ENCODE measurements around the gene LAD1.

The LAD1 gene

DNA sequence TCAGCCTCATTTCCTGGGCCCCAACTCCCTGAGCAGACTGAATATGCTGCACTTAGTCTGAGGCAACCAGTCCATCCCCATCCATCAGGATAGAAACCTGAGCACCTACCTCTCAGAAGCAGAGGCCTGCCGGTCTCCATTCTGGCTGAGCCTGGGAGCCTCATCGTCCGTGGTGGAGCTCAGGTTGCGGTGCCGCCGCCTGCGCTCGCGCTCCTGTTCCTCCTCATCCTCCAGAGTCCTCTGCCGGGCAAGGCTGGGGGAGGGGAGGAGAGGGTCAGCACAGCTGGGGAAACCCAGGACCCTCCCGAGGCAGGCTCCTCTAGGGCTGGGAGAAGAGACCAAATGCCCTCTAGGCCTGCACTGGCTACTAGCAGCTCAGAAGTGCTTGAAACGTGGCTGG is 10.1 kb downstream of the LAD1 start:
- DNase-seq, result no peak

GRCh38 chr1:201386208-201386607 is 12.9 kb downstream of the LAD1 start:
- DNase-seq, result no peak

GRCh38 chr1:201385299-201385891 is 13.7 kb downstream of the LAD1 start:
- DNase-seq, result no peak

DNA sequence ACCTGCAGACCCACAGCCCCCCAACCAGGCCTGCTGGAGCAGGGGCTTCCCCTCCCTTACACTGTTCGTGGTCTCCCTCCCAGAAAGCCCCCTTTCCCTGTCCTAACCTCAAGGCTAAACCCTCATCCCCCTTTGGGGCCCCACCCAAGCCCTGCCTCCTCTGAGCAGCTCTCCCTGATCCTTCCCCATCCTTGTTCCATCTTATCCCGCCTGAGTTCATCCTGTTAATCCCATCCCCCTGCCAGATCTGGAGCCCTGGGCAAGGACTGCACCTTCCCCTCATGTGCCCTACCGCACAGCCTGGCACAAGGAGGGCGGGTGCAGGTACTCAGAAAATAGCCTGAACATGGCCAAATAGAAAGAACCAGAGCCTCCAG is 14.7 kb downstream of the LAD1 start:
- no peak for DNase-seq

DNA sequence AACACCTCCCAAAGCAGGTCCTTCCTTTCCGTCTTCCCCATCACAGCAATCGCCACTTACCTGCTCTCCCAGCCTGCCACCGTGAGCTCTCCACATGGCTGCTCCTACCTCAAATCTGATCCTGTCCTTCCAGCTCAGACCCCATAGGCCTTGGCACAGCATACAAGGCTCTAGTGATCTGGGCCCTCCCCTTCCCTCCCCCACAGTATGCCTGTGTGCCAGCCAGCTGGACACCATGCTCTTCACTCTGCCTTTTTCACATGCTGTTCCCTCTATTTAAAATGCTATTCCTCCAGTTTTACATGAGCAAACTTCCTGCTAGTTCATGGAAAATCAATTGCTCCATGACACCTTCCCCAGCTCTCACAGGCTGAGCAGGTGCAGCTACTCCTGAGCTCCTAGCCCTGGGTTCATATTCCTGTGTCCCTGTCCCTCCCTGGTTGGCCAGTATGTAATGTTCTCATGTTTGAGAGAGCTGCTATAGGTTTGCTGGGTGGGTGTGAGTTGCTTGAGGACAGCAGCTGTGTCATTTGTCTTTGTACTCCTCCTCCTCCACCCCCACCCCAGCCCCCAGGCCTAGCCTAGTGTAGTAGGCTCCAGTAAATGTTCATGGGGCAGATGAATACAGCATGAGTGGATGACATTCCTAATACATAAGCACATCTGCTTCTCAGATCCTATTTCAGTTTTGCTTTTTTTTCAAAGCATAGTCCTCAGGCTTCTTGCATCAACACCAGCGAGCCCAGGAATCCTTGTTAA is 15.3 kb downstream of the LAD1 start:
- DNase-seq, result peak; percentile 85

GRCh38 chr1:201381130-201381529 is 18.0 kb downstream of the LAD1 start:
- no peak for DNase-seq

GRCh38 chr1:201379733-201380242 is 19.3 kb downstream of the LAD1 start:
- DNase-seq, result no peak

GRCh38 chr1:201378804-201379203 is 20.3 kb downstream of the LAD1 start:
- DNase-seq, result no peak

DNA sequence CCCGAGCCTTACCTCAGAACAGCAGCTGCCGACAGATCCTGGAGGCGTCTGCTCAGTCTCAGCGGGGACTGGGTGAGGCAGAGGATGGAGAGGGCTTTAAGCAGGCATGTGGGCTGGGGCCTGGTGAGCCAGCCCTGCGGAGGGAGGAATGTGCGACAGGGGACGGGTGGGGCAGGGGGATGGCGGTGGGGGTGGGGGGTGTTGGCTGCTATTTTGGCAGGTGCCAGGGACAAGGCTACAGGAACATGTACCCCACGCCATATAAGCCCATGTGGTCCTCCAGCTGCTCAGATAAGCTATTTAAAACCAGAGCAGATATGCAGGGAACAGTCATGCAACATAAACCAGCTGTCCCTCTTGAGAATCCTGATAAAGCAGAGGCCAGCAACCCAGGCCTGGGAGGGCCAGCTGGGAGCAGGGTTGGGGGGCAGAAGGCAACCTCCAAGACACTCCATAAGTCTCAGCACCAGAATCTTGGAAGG is 21.5 kb downstream of the LAD1 start, which contains the start of gene TNNT2:
TSS of gene TNNT2 (minus strand) at position 70 of the 482 bp plus-strand sequence. CDS start 4,426 bp downstream, outside the sequence.
- peak; percentile 81 for DNase-seq

GRCh38 chr1:201376464-201377374 is 22.4 kb downstream of the LAD1 start:
- DNase-seq, result peak; percentile 66

- no peak for DNase-seq
Observed at GRCh38 chr1:201376107-201376463, 23.0 kb downstream of the LAD1 start.

DNA sequence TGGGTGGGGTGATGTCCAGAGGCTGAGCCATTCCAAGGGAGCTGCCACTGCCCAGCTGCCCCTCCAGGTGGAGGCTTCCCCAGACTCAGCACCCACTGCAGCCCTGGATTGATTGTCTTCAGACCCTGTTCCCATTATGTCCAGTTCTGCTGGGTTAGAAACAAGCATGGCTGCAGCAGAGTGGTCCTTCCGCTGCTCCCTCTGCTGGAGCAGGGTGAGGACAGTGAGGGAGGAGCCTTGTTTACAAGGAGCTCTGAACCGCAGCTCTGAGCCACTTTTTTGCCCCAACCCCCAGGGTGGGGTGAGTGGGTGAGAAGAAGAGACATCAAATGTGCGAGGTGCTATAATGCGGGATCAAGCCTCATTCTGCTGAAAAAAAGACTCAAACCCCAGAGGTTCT is 24.0 kb downstream of the LAD1 start:
- DNase-seq, result no peak

- no peak for DNase-seq
Observed at GRCh38 chr1:201374364-201374763, 24.8 kb downstream of the LAD1 start.

GRCh38 chr1:201371792-201372191 is 27.3 kb downstream of the LAD1 start:
- DNase-seq, result no peak

GRCh38 chr1:201371276-201371675 is 27.8 kb downstream of the LAD1 start:
- DNase-seq, result no peak

DNA sequence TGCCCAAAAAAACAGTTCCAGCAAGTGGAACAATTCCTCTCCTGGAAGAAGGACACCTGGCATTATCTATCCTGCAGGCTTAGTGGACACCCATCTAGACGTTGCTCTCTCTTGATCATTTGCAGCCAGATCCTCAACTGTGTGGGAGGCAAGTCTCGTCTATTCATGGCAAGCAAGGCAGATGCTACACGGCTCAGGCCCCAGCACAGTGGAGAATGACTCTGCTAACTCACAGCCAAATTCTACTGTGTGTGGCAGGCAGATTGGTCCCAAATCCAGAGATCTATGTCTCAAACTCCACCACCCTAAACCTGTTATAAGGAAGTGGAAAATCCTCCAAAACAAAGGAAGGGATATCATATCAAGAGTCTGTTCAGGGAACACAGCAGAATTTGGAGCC is 28.6 kb downstream of the LAD1 start:
- DNase-seq, result no peak

DNA sequence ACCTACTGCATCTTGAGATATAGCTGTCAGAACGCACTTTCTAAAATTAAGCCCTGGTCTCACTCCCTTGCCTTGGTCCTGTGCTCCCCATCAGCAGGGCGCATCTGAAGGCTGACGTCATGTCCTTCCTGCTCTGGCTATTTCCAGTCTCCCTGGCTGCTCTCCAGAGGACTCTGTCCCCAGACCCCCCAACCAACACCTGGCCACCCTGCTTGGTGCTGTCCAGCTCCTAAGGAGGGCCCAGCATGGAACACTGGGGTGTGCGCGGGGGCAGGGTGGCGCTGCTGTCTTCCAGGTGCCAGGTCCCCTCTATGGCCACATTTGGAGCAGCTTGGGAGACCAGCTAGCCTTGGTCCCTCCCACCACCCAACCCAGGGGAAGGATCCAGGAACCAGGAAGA is 29.9 kb downstream of the LAD1 start:
- peak; percentile 40 for DNase-seq

- DNase-seq, result no peak
Observed at GRCh38 chr1:201366696-201367095, 32.4 kb downstream of the LAD1 start.

- no peak for DNase-seq
Observed at GRCh38 chr1:201365251-201365650, 33.9 kb downstream of the LAD1 start.

DNA sequence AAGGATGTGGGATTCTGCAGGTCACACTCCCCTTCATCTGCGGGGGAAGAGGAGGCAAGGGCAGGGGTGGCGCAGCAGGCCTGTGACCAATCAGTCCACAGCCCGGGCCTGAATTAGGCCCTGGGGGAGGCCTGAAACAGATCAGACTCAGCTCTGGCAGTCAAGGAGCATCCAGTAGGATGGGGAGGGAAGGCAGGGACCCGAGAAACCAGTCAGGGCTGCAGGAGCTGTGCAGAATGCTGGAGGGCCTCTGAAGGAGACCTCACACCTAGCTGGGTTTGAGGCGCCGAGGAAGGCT is 34.4 kb downstream of the LAD1 start:
- no peak for DNase-seq

- DNase-seq, result peak; percentile 25
Observed at GRCh38 chr1:201363467-201363866, 35.7 kb downstream of the LAD1 start.

- DNase-seq, result peak; percentile 2
Observed at GRCh38 chr1:201362906-201363305, 36.2 kb downstream of the LAD1 start.
